MCF 10A (cell line): Measurements from ENCODE around the gene PTPRK. TPM values are rescaled to one million over a fixed set of nuclear protein-coding genes. Genes with fewer than 3 reads are reported as not detected.

Experiments used
- BruUV-seq: library from RNA; stranded (reverse); fragments of 400-500 nt; replicated peaks from 2 replicates; lab custom pipeline; 2021; lab: Mats Ljungman, UMichigan
- CTCF ChIA-PET: fragments of 300-600 bp; sonication (Branson Sonifier 250); formaldehyde crosslinking; extraction: SDS; loops from one replicate; lab custom pipeline; 2021; ENCODE audit warnings: antibody characterized with exemption, inconsistent platforms; lab: Yijun Ruan, JAX
- POLR2A ChIA-PET: fragments of 300-600, 350-650 bp; sonication (Branson Sonifier 250); formaldehyde crosslinking; extraction: SDS; loops from one replicate; lab custom pipeline; 2020; ENCODE audit warnings: antibody characterized with exemption, inconsistent platforms; lab: Yijun Ruan, JAX
- DNase-seq: peaks from one replicate; pipeline ENCODE4 v3.0.0-alpha.2; 2018; ENCODE audit not compliant: unreplicated experiment
- H3K27ac Mint-ChIP-seq: one replicate; pipeline ENCODE4 v1.8.0; 2022; ENCODE audit warnings: mild to moderate bottlenecking, low read depth, mixed read lengths; ENCODE audit not compliant: unreplicated experiment
- H3K27me3 Mint-ChIP-seq: one replicate; pipeline ENCODE4 v1.8.0; 2022; ENCODE audit warnings: mixed read lengths; ENCODE audit not compliant: insufficient read depth, unreplicated experiment
- H3K36me3 Mint-ChIP-seq: one replicate; pipeline ENCODE4 v1.8.0; 2022; ENCODE audit warnings: mild to moderate bottlenecking, moderate library complexity, mixed read lengths; ENCODE audit not compliant: insufficient read depth, unreplicated experiment
- H3K4me1 Mint-ChIP-seq: one replicate; pipeline ENCODE4 v1.8.0; 2022; ENCODE audit warnings: mixed read lengths; ENCODE audit not compliant: insufficient read depth, unreplicated experiment
- H3K4me3 Mint-ChIP-seq: one replicate; pipeline ENCODE4 v1.8.0; 2022; ENCODE audit warnings: mild to moderate bottlenecking, moderate library complexity, mixed read lengths; ENCODE audit not compliant: unreplicated experiment
- H3K9me3 Mint-ChIP-seq: one replicate; pipeline ENCODE4 v1.8.0; 2022; ENCODE audit warnings: mixed read lengths; ENCODE audit not compliant: unreplicated experiment
- CTCF ChIP-seq: fragments of 200-600 bp; IDR thresholded peaks from one replicate; pipeline ENCODE4 v1.8.0; 2022; ENCODE audit warnings: antibody characterized with exemption, mild to moderate bottlenecking; ENCODE audit not compliant: unreplicated experiment
- intact Hi-C: fragments of 100-400 bp; cut with micrococcal nuclease; formaldehyde crosslinking; loops from 2 replicates; pipeline ENCODE4 v1.14.1; 2022
- total RNA-seq: library from RNA; stranded (reverse); gene quantifications from 2 replicates; pipeline ENCODE4 v1.2.3, GENCODE V29; 2022

PTPRK gene
- total RNA-seq, 1 experiment from 2014 or later, result 50.2 TPM

DNA sequence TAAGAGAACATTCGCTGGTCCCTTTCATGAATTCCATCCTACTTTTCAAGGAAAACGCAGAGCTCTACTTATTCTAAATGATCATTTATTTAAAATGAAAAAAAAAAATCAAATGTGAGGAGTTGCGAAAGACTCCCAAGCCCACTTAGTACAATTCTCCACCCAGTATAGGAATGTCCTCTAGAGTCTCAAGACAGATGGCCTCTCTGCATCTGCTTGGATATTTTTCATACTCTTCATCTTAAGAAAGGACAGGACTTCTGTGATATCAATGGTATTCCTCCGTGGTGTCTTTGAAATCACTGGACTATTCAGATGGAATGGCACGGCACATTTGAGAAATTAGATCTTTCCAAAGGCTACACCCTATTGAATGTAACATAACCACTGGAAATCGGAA, 107.1 kb downstream of the PTPRK start:
- ChIA-PET POLR2A (no interaction called here), CTCF (no interaction called here)
- Mint-ChIP-seq H3K27ac (no peak overlapping the region), H3K4me1 (peaks cover 10% of the 10 kb centered on the region), H3K4me3 (no peak overlapping the region), H3K36me3 (peaks cover 7% of the 10 kb centered on the region), H3K27me3 (no peaks in the 10 kb centered on the region), H3K9me3 (peaks cover under 1% of the 10 kb centered on the region)
- DNase-seq, result no peak
- intact Hi-C loops, result no loop called here
- no TSS peak for BruUV-seq
- TF ChIP-seq CTCF, result no peak

GRCh38 chr6:128412680-128413079, 107.7 kb downstream of the PTPRK start:
- CTCF ChIA-PET, result no interaction called here
- POLR2A ChIA-PET, result no interaction called here
- H3K4me1 Mint-ChIP-seq, result peaks cover 10% of the 10 kb centered on the region
- no peak for TF ChIP-seq CTCF
- H3K27ac Mint-ChIP-seq, result no peak overlapping the region
- no peaks in the 10 kb centered on the region for H3K9me3 Mint-ChIP-seq
- peaks cover 7% of the 10 kb centered on the region for H3K36me3 Mint-ChIP-seq
- H3K27me3 Mint-ChIP-seq, result no peaks in the 10 kb centered on the region
- H3K4me3 Mint-ChIP-seq, result no peak overlapping the region
- DNase-seq, result no peak
- BruUV-seq, result no TSS peak
- intact Hi-C loops, result no loop called here

GRCh38 chr6:128410584-128410983, 109.8 kb downstream of the PTPRK start:
- POLR2A ChIA-PET, result no interaction called here
- Mint-ChIP-seq H3K27me3 (no peaks in the 10 kb centered on the region), H3K4me1 (peaks cover 10% of the 10 kb centered on the region), H3K4me3 (no peak overlapping the region), H3K27ac (peak overlapping the region; percentile 51), H3K36me3 (peaks cover 7% of the 10 kb centered on the region), H3K9me3 (no peaks in the 10 kb centered on the region)
- DNase-seq, result no peak
- BruUV-seq, result no TSS peak
- TF ChIP-seq CTCF, result no peak
- CTCF ChIA-PET, result no interaction called here
- intact Hi-C loops, result no loop called here

DNA sequence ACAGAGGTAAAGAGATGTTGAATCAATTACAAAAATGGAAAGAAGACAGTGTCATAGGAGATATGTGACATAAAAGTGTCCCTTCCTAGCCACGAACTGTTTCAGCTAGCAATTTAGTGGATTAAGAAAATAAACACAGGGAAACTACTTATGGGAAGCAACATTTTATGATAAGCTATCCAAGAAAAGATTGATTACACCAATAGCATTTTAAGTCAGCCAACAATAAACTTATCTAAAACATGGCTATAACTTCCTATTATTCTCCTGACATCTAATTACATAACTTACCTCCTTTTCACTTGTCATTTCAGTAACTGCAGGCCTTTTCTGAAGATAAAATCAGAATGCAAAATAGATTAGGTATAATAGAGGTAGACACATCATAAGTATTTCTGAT, 111.4 kb downstream of the PTPRK start:
- CTCF ChIA-PET, result no interaction called here
- no peak overlapping the region for H3K27ac Mint-ChIP-seq
- peaks cover 10% of the 10 kb centered on the region for H3K4me1 Mint-ChIP-seq
- H3K9me3 Mint-ChIP-seq, result no peaks in the 10 kb centered on the region
- H3K36me3 Mint-ChIP-seq, result peaks cover 7% of the 10 kb centered on the region
- no peak for TF ChIP-seq CTCF
- no peak overlapping the region for H3K4me3 Mint-ChIP-seq
- BruUV-seq, result no TSS peak
- POLR2A ChIA-PET, result no interaction called here
- DNase-seq, result no peak
- no peaks in the 10 kb centered on the region for H3K27me3 Mint-ChIP-seq
- intact Hi-C loops, result no loop called here
